GM19043 (cell line): ENCODE measurements around the gene CYP24A1.

Source experiments
- ATAC-seq: cut with Tn5 transposase; IDR thresholded peaks from one replicate; pipeline ENCODE4 v1.9.1; 2021; ENCODE audit warnings: low read depth; ENCODE audit not compliant: unreplicated experiment

CYP24A1 gene

GRCh38 chr20:54204063-54204462, 30.3 kb upstream of the CYP24A1 start:
- ATAC-seq = no peak

- ATAC-seq = no peak
Observed at GRCh38 chr20:54203281-54203680, 29.5 kb upstream of the CYP24A1 start.

GRCh38 chr20:54201268-54201846, 27.6 kb upstream of the CYP24A1 start:
- ATAC-seq = no peak

- no peak for ATAC-seq
Observed at GRCh38 chr20:54200487-54201267, 26.9 kb upstream of the CYP24A1 start.

GRCh38 chr20:54199721-54200176, 26.0 kb upstream of the CYP24A1 start:
- peak; percentile 54 for ATAC-seq

- ATAC-seq = no peak
Observed at GRCh38 chr20:54199283-54199682, 25.5 kb upstream of the CYP24A1 start.

GRCh38 chr20:54197621-54198604, 24.1 kb upstream of the CYP24A1 start:
- ATAC-seq = no peak

GRCh38 chr20:54195483-54196472, 22.0 kb upstream of the CYP24A1 start:
- ATAC-seq = no peak

- ATAC-seq = no peak
Observed at GRCh38 chr20:54194724-54195438, 21.1 kb upstream of the CYP24A1 start.

- no peak for ATAC-seq
Observed at GRCh38 chr20:54193817-54194216, 20.0 kb upstream of the CYP24A1 start.

- no peak for ATAC-seq
Observed at GRCh38 chr20:54190217-54190616, 16.4 kb upstream of the CYP24A1 start.

GRCh38 chr20:54189630-54190029, 15.8 kb upstream of the CYP24A1 start:
- ATAC-seq = no peak

- no peak for ATAC-seq
Observed at GRCh38 chr20:54188132-54188849, 14.5 kb upstream of the CYP24A1 start.

- no peak for ATAC-seq
Observed at GRCh38 chr20:54184904-54185626, 11.3 kb upstream of the CYP24A1 start.

- ATAC-seq = no peak
Observed at GRCh38 chr20:54184071-54184470, 10.3 kb upstream of the CYP24A1 start.

GRCh38 chr20:54180931-54181330, 7.1 kb upstream of the CYP24A1 start:
- no peak for ATAC-seq

- no peak for ATAC-seq
Observed at GRCh38 chr20:54179946-54180345, 6.2 kb upstream of the CYP24A1 start.

- no peak for ATAC-seq
Observed at GRCh38 chr20:54178256-54178655, 4.5 kb upstream of the CYP24A1 start.
